ENCODE results near the gene MGP. TPM values are rescaled to one million over a fixed set of nuclear protein-coding genes. Genes with fewer than 3 reads are reported as not detected.

MGP gene
- total RNA-seq, 4 donors from 2014 or later: 32.4 to 67.3 (median 47.1) TPM

GRCh38 chr12:14871247-14871646 lies 14.4 kb downstream of the MGP start:
- no peaks in the 10 kb centered on the region for H3K9me3 ChIP-seq
- no peak for ATAC-seq
- no peak for TF ChIP-seq POLR2A (IDR thresholded peaks at IDR 0.05)
- no peak for TF ChIP-seq CTCF (IDR thresholded peaks at IDR 0.05 in 4 of 5, conservative IDR thresholded peaks at IDR 0.05 in 1 of 5)
- H3K36me3 ChIP-seq: no peaks in the 10 kb centered on the region
- no peaks in the 10 kb centered on the region for H3K27me3 ChIP-seq
- H3K4me1 ChIP-seq: no peaks in the 10 kb centered on the region
- DNase-seq: no peak
- in situ Hi-C loops (cut with MboI; ENCODE audit: low sequenced_read_pairs in 4 of 4) (no loop called here), intact Hi-C loops (cut with DNase I; ENCODE audit: low total_unique reads) (no loop called here)
- no peak overlapping the region for H3K4me3 ChIP-seq
- no peak overlapping the region for H3K27ac ChIP-seq

- H3K4me1 ChIP-seq: no peaks in the 10 kb centered on the region
- in situ Hi-C loops (cut with MboI; ENCODE audit: low sequenced_read_pairs in 4 of 4): no loop called here
- no peak overlapping the region for H3K27ac ChIP-seq
- H3K4me3 ChIP-seq: no peak overlapping the region
- DNase-seq (no peak), ATAC-seq (no peak)
- intact Hi-C loops (cut with DNase I; ENCODE audit: low total_unique reads): no loop called here
- H3K27me3 ChIP-seq: no peaks in the 10 kb centered on the region
- no peaks in the 10 kb centered on the region for H3K9me3 ChIP-seq
- no peak for TF ChIP-seq POLR2A (IDR thresholded peaks at IDR 0.05)
- H3K36me3 ChIP-seq: no peaks in the 10 kb centered on the region
Measured at GRCh38 chr12:14868916-14869506, 16.6 kb downstream of the MGP start.

- in situ Hi-C loops (cut with MboI; ENCODE audit: low sequenced_read_pairs in 4 of 4): no loop called here
- no peak for ATAC-seq
- intact Hi-C loops (cut with DNase I; ENCODE audit: low total_unique reads): no loop called here
- no peak for TF ChIP-seq CTCF (IDR thresholded peaks at IDR 0.05 in 4 of 5, conservative IDR thresholded peaks at IDR 0.05 in 1 of 5)
- no peak for TF ChIP-seq POLR2A (IDR thresholded peaks at IDR 0.05)
- Histone ChIP-seq H3K9me3 (no peaks in the 10 kb centered on the region), H3K36me3 (no peaks in the 10 kb centered on the region), H3K4me1 (no peaks in the 10 kb centered on the region), H3K27me3 (no peaks in the 10 kb centered on the region), H3K27ac (no peak overlapping the region), H3K4me3 (no peak overlapping the region)
- DNase-seq: no peak
Measured at GRCh38 chr12:14860490-14860889, 25.2 kb downstream of the MGP start.

GRCh38 chr12:14858513-14858912 lies 27.1 kb downstream of the MGP start:
- Histone ChIP-seq H3K27me3 (no peaks in the 10 kb centered on the region), H3K27ac (no peak overlapping the region), H3K4me3 (no peak overlapping the region), H3K36me3 (no peaks in the 10 kb centered on the region), H3K9me3 (no peaks in the 10 kb centered on the region), H3K4me1 (peaks cover 0 to 7% of the 10 kb centered on the region in 2 donors)
- TF ChIP-seq POLR2A (IDR thresholded peaks at IDR 0.05) (no peak), CTCF (IDR thresholded peaks at IDR 0.05 in 4 of 5, conservative IDR thresholded peaks at IDR 0.05 in 1 of 5) (no peak)
- DNase-seq (no peak), ATAC-seq (no peak)
- in situ Hi-C loops (cut with MboI; ENCODE audit: low sequenced_read_pairs in 4 of 4): no loop called here
- intact Hi-C loops (cut with DNase I; ENCODE audit: low total_unique reads): no loop called here

- intact Hi-C loops (cut with DNase I; ENCODE audit: low total_unique reads): no loop called here
- Histone ChIP-seq H3K4me3 (no peak overlapping the region), H3K36me3 (no peaks in the 10 kb centered on the region), H3K9me3 (no peaks in the 10 kb centered on the region), H3K27ac (no peak overlapping the region), H3K27me3 (no peaks in the 10 kb centered on the region), H3K4me1 (peaks cover 0 to 7% of the 10 kb centered on the region in 2 donors)
- ATAC-seq (no peak), DNase-seq (no peak)
- in situ Hi-C loops (cut with MboI; ENCODE audit: low sequenced_read_pairs in 4 of 4): no loop called here
- TF ChIP-seq CTCF (IDR thresholded peaks at IDR 0.05 in 4 of 5, conservative IDR thresholded peaks at IDR 0.05 in 1 of 5) (no peak), POLR2A (IDR thresholded peaks at IDR 0.05) (no peak)
Measured at GRCh38 chr12:14854586-14855183, 31.0 kb downstream of the MGP start.
